Neural cell (in vitro differentiated cells): ENCODE results near the gene MARCHF9. TPM values are rescaled to one million over a fixed set of nuclear protein-coding genes. Genes with fewer than 3 reads are reported as not detected.

Experiments used
- H2AFZ ChIP-seq: fragments of 200-600, 300-800 bp; sonication (generic), shearing (Covaris generic); 2 replicates; pipeline ENCODE4 v1.6.0; 2014; ENCODE audit warnings: low read depth, mild to moderate bottlenecking, antibody characterized with exemption, low read length, moderate library complexity
- H3F3A ChIP-seq: fragments of 200-600 bp; shearing (Covaris generic); 2 replicates; pipeline ENCODE4 v1.6.1; 2016; ENCODE audit warnings: mild to moderate bottlenecking, moderate library complexity, mixed read lengths, antibody characterized with exemption, low read length; ENCODE audit not compliant: insufficient read depth, poor library complexity, severe bottlenecking
- H3K27ac ChIP-seq: fragments of 200-600, 300-800 bp; sonication (generic), shearing (Covaris generic); 2 replicates; pipeline ENCODE4 v1.5.1; 2014; ENCODE audit warnings: mild to moderate bottlenecking, low read length, moderate library complexity
- H3K27me3 ChIP-seq: fragments of 300-800, 200-600 bp; sonication (generic), shearing (Covaris generic); 2 replicates; pipeline ENCODE4 v1.6.0; 2014; ENCODE audit warnings: mild to moderate bottlenecking, low read depth, low read length, moderate library complexity; ENCODE audit not compliant: insufficient read depth
- H3K36me3 ChIP-seq: fragments of 300-800, 200-600 bp; sonication (generic), shearing (Covaris generic); 2 replicates; pipeline ENCODE4 v1.5.1; 2014; ENCODE audit warnings: mild to moderate bottlenecking, antibody characterized with exemption, low read length, moderate library complexity; ENCODE audit not compliant: insufficient read depth
- H3K4me2 ChIP-seq: fragments of 300-800, 200-600 bp; sonication (generic), shearing (Covaris generic); 2 replicates; pipeline ENCODE4 v1.6.0; 2014; ENCODE audit warnings: mild to moderate bottlenecking, low read length
- H3K4me3 ChIP-seq: fragments of 300-800, 200-600 bp; sonication (generic), shearing (Covaris generic); 2 replicates; pipeline ENCODE4 v1.5.1; 2014; ENCODE audit warnings: mild to moderate bottlenecking, low read length, moderate library complexity
- H3K79me2 ChIP-seq: fragments of 200-600 bp; shearing (Covaris generic); replicated peaks from 2 replicates; pipeline ENCODE4 v1.6.0; 2014; ENCODE audit warnings: mild to moderate bottlenecking, low read length, moderate library complexity; ENCODE audit not compliant: insufficient read depth
- H3K9ac ChIP-seq: fragments of 300-800, 200-600 bp; sonication (generic), shearing (Covaris generic); 2 replicates; pipeline ENCODE4 v1.6.1; 2016; ENCODE audit warnings: mild to moderate bottlenecking, low read length, mixed read lengths
- H3K9me2 ChIP-seq: fragments of 200-600 bp; shearing (Covaris generic); 2 replicates; pipeline ENCODE4 v1.6.1; 2016; ENCODE audit warnings: mild to moderate bottlenecking, low read length, mixed read lengths; ENCODE audit not compliant: insufficient read depth
- H3K9me3 ChIP-seq: fragments of 200-600, 300-800 bp; sonication (generic), shearing (Covaris generic); 2 replicates; pipeline ENCODE4 v1.6.1; 2016; ENCODE audit warnings: mild to moderate bottlenecking, mixed run types, low read length, moderate library complexity, mixed read lengths
- H4K20me1 ChIP-seq: fragments of 200-600 bp; shearing (Covaris generic); 2 replicates; pipeline ENCODE4 v1.6.1; 2016; ENCODE audit warnings: mild to moderate bottlenecking, mixed run types; ENCODE audit not compliant: insufficient read depth
- EP300 ChIP-seq: fragments of 450-650 bp; conservative IDR thresholded peaks from 2 replicates; pipeline ENCODE4 v1.6.1; 2014; ENCODE audit warnings: antibody characterized with exemption, mild to moderate bottlenecking, moderate library complexity; ENCODE audit not compliant: poor library complexity, severe bottlenecking
- EZH2 ChIP-seq: fragments of 200-600, 300-800 bp; shearing (Covaris generic), sonication (generic); IDR thresholded peaks from 2 replicates; pipeline ENCODE4 v1.6.1; 2014; ENCODE audit warnings: antibody characterized with exemption, low read length, borderline replicate concordance, mild to moderate bottlenecking; ENCODE audit not compliant: insufficient read depth, poor library complexity, severe bottlenecking
- MXI1 ChIP-seq: fragments of 450-650 bp; conservative IDR thresholded peaks from 2 replicates; pipeline ENCODE4 v1.6.1; 2014; ENCODE audit warnings: antibody characterized with exemption, mild to moderate bottlenecking; ENCODE audit not compliant: poor library complexity, severe bottlenecking
- POLR2AphosphoS5 ChIP-seq: IDR thresholded peaks from 2 replicates; pipeline ENCODE4 v1.6.1; 2012
- RAD21 ChIP-seq: fragments of 450-650 bp; conservative IDR thresholded peaks from 2 replicates; pipeline ENCODE4 v1.6.1; 2014; ENCODE audit warnings: antibody characterized with exemption, mild to moderate bottlenecking, moderate library complexity
- REST ChIP-seq: IDR thresholded peaks from 2 replicates; pipeline ENCODE4 v1.6.1; 2012; ENCODE audit warnings: borderline replicate concordance
- SMC3 ChIP-seq: fragments of 450-650 bp; conservative IDR thresholded peaks from 2 replicates; pipeline ENCODE4 v1.6.1; 2014; ENCODE audit warnings: antibody characterized with exemption, mild to moderate bottlenecking, moderate library complexity; ENCODE audit not compliant: poor library complexity
- TAF1 ChIP-seq: IDR thresholded peaks from 2 replicates; pipeline ENCODE4 v1.6.1; 2012; ENCODE audit warnings: low read depth
- polyA plus RNA-seq: library from polyadenylated mRNA; depleted of rRNA; stranded (reverse); fragments of >200 nt; gene quantifications from 2 replicates; pipeline ENCODE4 v1.2.3, GENCODE V29; 2014
- TF ChIP-seq, protein P1 (sequence below): fragments of 450-650 bp; IDR thresholded peaks from 2 replicates; pipeline ENCODE4 v1.5.1; 2014; ENCODE audit warnings: antibody characterized with exemption, mild to moderate bottlenecking, moderate library complexity; ENCODE audit not compliant: poor library complexity, severe bottlenecking

The MARCHF9 gene
- polyA plus RNA-seq, 1 donor from 2014 or later: 34.5 TPM

GRCh38 chr12:57777911-57778310, 23.0 kb downstream of the MARCHF9 start (continued):
- no peak for TF ChIP-seq REST
- no peak for TF ChIP-seq EP300
- TF ChIP-seq TAF1: no peak

GRCh38 chr12:57779736-57780135, 24.8 kb downstream of the MARCHF9 start:
- H3K9ac ChIP-seq: no peak overlapping the region
- H3F3A ChIP-seq: no peaks in the 10 kb centered on the region
- TF ChIP-seq EP300: no peak
- TF ChIP-seq POLR2AphosphoS5: no peak
- TF ChIP-seq SMC3: no peak
- TF ChIP-seq TAF1: no peak
- no peak for TF ChIP-seq REST
- TF ChIP-seq, protein P1, sequence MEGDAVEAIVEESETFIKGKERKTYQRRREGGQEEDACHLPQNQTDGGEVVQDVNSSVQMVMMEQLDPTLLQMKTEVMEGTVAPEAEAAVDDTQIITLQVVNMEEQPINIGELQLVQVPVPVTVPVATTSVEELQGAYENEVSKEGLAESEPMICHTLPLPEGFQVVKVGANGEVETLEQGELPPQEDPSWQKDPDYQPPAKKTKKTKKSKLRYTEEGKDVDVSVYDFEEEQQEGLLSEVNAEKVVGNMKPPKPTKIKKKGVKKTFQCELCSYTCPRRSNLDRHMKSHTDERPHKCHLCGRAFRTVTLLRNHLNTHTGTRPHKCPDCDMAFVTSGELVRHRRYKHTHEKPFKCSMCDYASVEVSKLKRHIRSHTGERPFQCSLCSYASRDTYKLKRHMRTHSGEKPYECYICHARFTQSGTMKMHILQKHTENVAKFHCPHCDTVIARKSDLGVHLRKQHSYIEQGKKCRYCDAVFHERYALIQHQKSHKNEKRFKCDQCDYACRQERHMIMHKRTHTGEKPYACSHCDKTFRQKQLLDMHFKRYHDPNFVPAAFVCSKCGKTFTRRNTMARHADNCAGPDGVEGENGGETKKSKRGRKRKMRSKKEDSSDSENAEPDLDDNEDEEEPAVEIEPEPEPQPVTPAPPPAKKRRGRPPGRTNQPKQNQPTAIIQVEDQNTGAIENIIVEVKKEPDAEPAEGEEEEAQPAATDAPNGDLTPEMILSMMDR: no peak
- TF ChIP-seq MXI1: no peak
- no peak for TF ChIP-seq RAD21
- TF ChIP-seq EZH2: no peak
- no peaks in the 10 kb centered on the region for H4K20me1 ChIP-seq
- H3K27ac ChIP-seq: no peak overlapping the region
- no peak overlapping the region for H3K4me3 ChIP-seq
- peaks cover 10% of the 10 kb centered on the region for H3K79me2 ChIP-seq
- H3K9me2 ChIP-seq: no peaks in the 10 kb centered on the region
- no peak overlapping the region for H2AFZ ChIP-seq
- H3K9me3 ChIP-seq: no peaks in the 10 kb centered on the region
- H3K27me3 ChIP-seq: no peaks in the 10 kb centered on the region
- no peaks in the 10 kb centered on the region for H3K36me3 ChIP-seq
- no peak overlapping the region for H3K4me2 ChIP-seq
